IMR-90 (cell line): ENCODE data around the gene MAPK1. TPM values are rescaled to one million over a fixed set of nuclear protein-coding genes. Genes with fewer than 3 reads are reported as not detected.

Source experiments
- ATAC-seq: fragments of 200-7000 bp; cut with Tn5 transposase; 2 replicates; pipeline ENCODE4 v1.9.1; 2020; ENCODE audit warnings: low read depth, mild to moderate bottlenecking, moderate library complexity
- BruUV-seq: library from RNA; stranded (reverse); fragments of 400-500 nt; replicated peaks from 2 replicates; lab custom pipeline; 2021; lab: Mats Ljungman, UMichigan
- CTCF ChIA-PET: fragments of 300-600 bp; formaldehyde crosslinking; extraction: SDS; loops from one replicate; lab custom pipeline; 2021; ENCODE audit warnings: antibody characterized with exemption; lab: Yijun Ruan, JAX
- POLR2A ChIA-PET: fragments of 300-600 bp; sonication (Branson Sonifier 250); formaldehyde crosslinking; loops from one replicate; lab custom pipeline; 2022; ENCODE audit warnings: antibody characterized with exemption; ENCODE audit not compliant: unreplicated experiment; lab: Charles Lee
- DNase-seq: peaks from one replicate; pipeline ENCODE4 v3.0.0; 2013
- H2AFZ ChIP-seq: replicated peaks from 2 replicates; pipeline ENCODE3; 2013; ENCODE audit warnings: low read length, mild to moderate bottlenecking; ENCODE audit not compliant: poor library complexity
- H2AK5ac ChIP-seq: 2 replicates; pipeline ENCODE4 v1.6.1; 2013; ENCODE audit warnings: low read depth, low read length, inconsistent platforms
- H2AK9ac ChIP-seq: replicated peaks from 2 replicates; pipeline ENCODE3; 2013; ENCODE audit warnings: mild to moderate bottlenecking, low read depth, low read length, moderate library complexity; ENCODE audit not compliant: poor library complexity
- H2BK120ac ChIP-seq: 2 replicates; pipeline ENCODE4 v1.6.1; 2013; ENCODE audit warnings: low read depth, low read length, inconsistent platforms
- H2BK15ac ChIP-seq: 3 replicates; pipeline ENCODE4 v1.6.1; 2013; ENCODE audit warnings: low read depth, low read length, inconsistent platforms
- H2BK20ac ChIP-seq: 2 replicates; pipeline ENCODE4 v1.6.1; 2013; ENCODE audit warnings: low read depth, mild to moderate bottlenecking, inconsistent platforms, low read length, moderate library complexity
- H2BK5ac ChIP-seq: 2 replicates; pipeline ENCODE4 v1.6.1; 2013; ENCODE audit warnings: mild to moderate bottlenecking, low read depth, low read length, inconsistent platforms; ENCODE audit not compliant: poor library complexity, severe bottlenecking
- H3K14ac ChIP-seq: replicated peaks from 2 replicates; pipeline ENCODE4 v1.6.1; 2013; ENCODE audit warnings: low read depth, low read length, inconsistent platforms
- H3K18ac ChIP-seq: 2 replicates; pipeline ENCODE4 v1.6.1; 2013; ENCODE audit warnings: low read depth, low read length, control low read depth
- H3K23ac ChIP-seq: 2 replicates; pipeline ENCODE4 v1.6.1; 2013; ENCODE audit warnings: low read depth, low read length, inconsistent platforms
- H3K27ac ChIP-seq: 2 replicates; pipeline ENCODE4 v1.5.1; 2013; ENCODE audit warnings: mild to moderate bottlenecking, control low read depth, low read length; ENCODE audit not compliant: insufficient read depth
- H3K27me3 ChIP-seq: 2 replicates; pipeline ENCODE4 v1.6.1; 2013; ENCODE audit warnings: low read length; ENCODE audit not compliant: control insufficient read depth, insufficient read depth
- H3K36me3 ChIP-seq: 2 replicates; pipeline ENCODE4 v1.6.1; 2013; ENCODE audit warnings: low read length, mixed read lengths; ENCODE audit not compliant: control insufficient read depth, insufficient read depth
- H3K4ac ChIP-seq: 2 replicates; pipeline ENCODE4 v1.6.1; 2013; ENCODE audit warnings: low read depth, low read length, inconsistent platforms
- H3K4me1 ChIP-seq: 2 replicates; pipeline ENCODE4 v1.6.1; 2013; ENCODE audit warnings: low read length, mixed read lengths; ENCODE audit not compliant: control insufficient read depth, insufficient read depth
- H3K4me2 ChIP-seq: 2 replicates; pipeline ENCODE4 v1.6.1; 2013; ENCODE audit warnings: low read depth, mild to moderate bottlenecking, control low read depth, low read length, moderate library complexity
- H3K4me3 ChIP-seq: 2 replicates; pipeline ENCODE4 v1.5.1; 2013; ENCODE audit warnings: low read depth, mild to moderate bottlenecking, control low read depth, low read length, moderate library complexity; ENCODE audit not compliant: insufficient read depth
- H3K56ac ChIP-seq: 2 replicates; pipeline ENCODE4 v1.6.1; 2013; ENCODE audit warnings: low read length, inconsistent platforms; ENCODE audit not compliant: insufficient read depth; ENCODE audit errors: extremely low read depth
- H3K79me1 ChIP-seq, 2 experiments: 2 replicates each; pipeline ENCODE4 v1.6.1; 2013; ENCODE audit warnings: low read length in 2 of 2, inconsistent platforms in 1 of 2, low read depth in 1 of 2
- H3K9ac ChIP-seq: 2 replicates; pipeline ENCODE4 v1.6.1; 2013; ENCODE audit warnings: low read depth, low read length, control low read depth
- H3K9me1 ChIP-seq: 2 replicates; pipeline ENCODE4 v1.6.1; 2013; ENCODE audit warnings: low read length, inconsistent platforms; ENCODE audit not compliant: insufficient read depth
- H3K9me3 ChIP-seq: 2 replicates; pipeline ENCODE4 v1.6.1; 2013; ENCODE audit warnings: low read length; ENCODE audit not compliant: control insufficient read depth, insufficient read depth
- H4K20me1 ChIP-seq: 2 replicates; pipeline ENCODE4 v1.6.1; 2013; ENCODE audit warnings: low read length, inconsistent platforms; ENCODE audit not compliant: insufficient read depth
- H4K5ac ChIP-seq: 2 replicates; pipeline ENCODE4 v1.6.1; 2013; ENCODE audit warnings: mild to moderate bottlenecking, low read depth, low read length, control low read depth
- H4K8ac ChIP-seq, 2 experiments: 2 replicates each; pipeline ENCODE4 v1.6.1; 2013; ENCODE audit warnings: low read depth in 2 of 2, low read length in 2 of 2, control low read depth in 1 of 2, inconsistent platforms in 1 of 2
- H4K91ac ChIP-seq: 2 replicates; pipeline ENCODE4 v1.6.1; 2013; ENCODE audit warnings: low read depth, low read length, inconsistent platforms; ENCODE audit not compliant: insufficient read depth
- BHLHE40 ChIP-seq: fragments of 150-350 bp; IDR thresholded peaks from 2 replicates; pipeline ENCODE4 v1.6.1; 2016; ENCODE audit warnings: mild to moderate bottlenecking, low read depth, low read length
- CEBPB ChIP-seq: IDR thresholded peaks from 2 replicates; pipeline ENCODE4 v1.6.1; 2012; ENCODE audit warnings: low read depth, low read length, improper control_type of control experiment
- CHD1 ChIP-seq: IDR thresholded peaks from 2 replicates; pipeline ENCODE4 v1.6.1; 2012; ENCODE audit warnings: low read depth, low read length, improper control_type of control experiment
- CTCF ChIP-seq: conservative IDR thresholded peaks from 2 replicates; pipeline ENCODE4 v1.5.1; 2012; ENCODE audit warnings: mild to moderate bottlenecking, low read depth, low read length, improper control_type of control experiment
- ELK1 ChIP-seq: fragments of 150-350 bp; IDR thresholded peaks from 2 replicates; pipeline ENCODE4 v1.6.1; 2016; ENCODE audit warnings: low read depth, mild to moderate bottlenecking, low read length, moderate library complexity, borderline replicate concordance
- FOS ChIP-seq: fragments of 150-350 bp; IDR thresholded peaks from 2 replicates; pipeline ENCODE4 v1.6.1; 2016; ENCODE audit warnings: low read depth, low read length
- MAFK ChIP-seq: IDR thresholded peaks from 2 replicates; pipeline ENCODE4 v1.6.1; 2012; ENCODE audit warnings: low read depth, low read length, improper control_type of control experiment
- MAZ ChIP-seq: IDR thresholded peaks from 2 replicates; pipeline ENCODE4 v1.6.1; 2012; ENCODE audit warnings: low read depth, mild to moderate bottlenecking, low read length, improper control_type of control experiment, moderate library complexity, borderline replicate concordance
- MXI1 ChIP-seq: IDR thresholded peaks from 2 replicates; pipeline ENCODE4 v1.6.1; 2012; ENCODE audit warnings: low read depth, mild to moderate bottlenecking, low read length, moderate library complexity, borderline replicate concordance
- POLR2A ChIP-seq: IDR thresholded peaks from 2 replicates; pipeline ENCODE4 v1.6.1; 2012; ENCODE audit warnings: mild to moderate bottlenecking, low read depth, low read length
- RAD21 ChIP-seq: IDR thresholded peaks from 2 replicates; pipeline ENCODE4 v1.6.1; 2012; ENCODE audit warnings: low read length, improper control_type of control experiment
- RCOR1 ChIP-seq: IDR thresholded peaks from 2 replicates; pipeline ENCODE4 v1.6.1; 2012; ENCODE audit warnings: mild to moderate bottlenecking, low read length, improper control_type of control experiment; ENCODE audit not compliant: insufficient replicate concordance
- RFX5 ChIP-seq: IDR thresholded peaks from 2 replicates; pipeline ENCODE4 v1.8.0; 2012; ENCODE audit warnings: low read depth, mild to moderate bottlenecking, low read length, moderate library complexity
- SMC3 ChIP-seq: fragments of 150-350 bp; IDR thresholded peaks from 2 replicates; pipeline ENCODE4 v1.6.1; 2016; ENCODE audit warnings: low read depth, mild to moderate bottlenecking, antibody characterized with exemption, low read length, moderate library complexity
- USF2 ChIP-seq: fragments of 150-350 bp; IDR thresholded peaks from 2 replicates; pipeline ENCODE4 v1.6.1; 2017; ENCODE audit warnings: mild to moderate bottlenecking, antibody characterized with exemption, low read length, low read depth
- WGBS, 2 experiments: methylation state at CpG; one replicate each; pipeline versions ENCODE4 v1.1.5 to v1.1.7; 2013; ENCODE audit warnings: missing lambda C conversion rate in 2 of 2; ENCODE audit not compliant: insufficient read length in 1 of 2; ENCODE audit errors: extremely low coverage in 2 of 2; 5-methylcytosine and 5-hydroxymethylcytosine counted together
- dilution Hi-C: fragments of 300-500 bp; cut with HindIII; formaldehyde crosslinking; loops from one replicate; pipeline ENCODE4 v1.14.3; 2018; ENCODE audit warnings: low sequenced_read_pairs; ENCODE audit not compliant: unreplicated experiment
- in situ Hi-C: fragments of 300-500 bp; cut with MboI; formaldehyde crosslinking; loops from 3 replicates; pipeline ENCODE4 v1.14.3; 2019; ENCODE audit warnings: low sequenced_read_pairs, inconsistent platforms, mixed read lengths
- intact Hi-C: fragments of 100-400 bp; cut with micrococcal nuclease; formaldehyde crosslinking; loops from 2 replicates; pipeline ENCODE4 v1.10.0; 2022
- polyA plus RNA-seq, 3 experiments: library from polyadenylated mRNA; depleted of rRNA; stranded (reverse); fragments of >200 nt; gene quantifications; 2 replicates each; pipeline ENCODE4 v1.2.3, GENCODE V29; 2012; ENCODE audit warnings: low replicate concordance in 1 of 3
- total RNA-seq: library from RNA; depleted of rRNA; stranded (reverse); fragments of >200 nt; gene quantifications from 2 replicates; pipeline ENCODE4 v1.2.3, GENCODE V29; 2012

MAPK1 gene
- total and polyA plus RNA-seq, 2 of the 4 experiments (the other 2 are of a cell fraction), result 41.0 to 51.3 TPM

GRCh38 chr22:21861264-21861848 is 6.1 kb downstream of the MAPK1 start:
- POLR2A ChIA-PET, result interaction anchor here (0.6 kb wide), 1 partner anchor 71 kb away, joined by 7 read pairs; no protein-coding TSS in a partner anchor
- dilution Hi-C loops (no loop called here), in situ Hi-C loops (no loop called here), intact Hi-C loops (no loop called here)
- Histone ChIP-seq H3K14ac (peak overlapping the region; percentile 60; the same call in 1 of the 2 replicates), H3K4me2 (no peak overlapping the region), H3K9me3 (no peaks in the 10 kb centered on the region), H2AK5ac (no peak overlapping the region), H2BK15ac (no peak overlapping the region), H3K9me1 (peaks cover 32% of the 10 kb centered on the region), H3K36me3 (no peaks in the 10 kb centered on the region), H4K5ac (no peak overlapping the region), H2AK9ac (no peak overlapping the region), H3K27ac (no peak overlapping the region), H3K4me1 (peaks cover 13% of the 10 kb centered on the region), H4K20me1 (peaks cover 99% of the 10 kb centered on the region), H3K4me3 (no peak overlapping the region), H3K56ac (no peak overlapping the region), H3K9ac (no peak overlapping the region), H3K23ac (peak overlapping the region; percentile 6; the same call in 1 of the 2 replicates), H3K79me1 (peaks cover 0 to 75% of the 10 kb centered on the region in 2 experiments; a peak in 3 of 4 replicates), H2BK20ac (no peak overlapping the region), H2BK120ac (no peak overlapping the region), H2AFZ (no peak overlapping the region), H3K18ac (no peak overlapping the region), H4K8ac (no peak overlapping the region), H3K4ac (no peak overlapping the region), H3K27me3 (no peaks in the 10 kb centered on the region), H2BK5ac (no peak overlapping the region), H4K91ac (no peak overlapping the region)
- no TSS peak for BruUV-seq
- 100% methylated on average over 3 of the region's 3 CpGs; no CpG with 5 or more reads in 1 of the 2 experiments for WGBS, 2 experiments
- CTCF ChIA-PET, result interaction anchor here (1.5 kb wide), 1 partner anchor 77 kb away, joined by 4 read pairs; no protein-coding TSS in a partner anchor
- ATAC-seq (no peak), DNase-seq (no peak)
- TF ChIP-seq CTCF (no peak), ELK1 (no peak), MAFK (no peak), BHLHE40 (no peak), CEBPB (no peak), RCOR1 (no peak), MAZ (no peak), POLR2A (no peak), CHD1 (no peak), RAD21 (no peak), RFX5 (no peak), FOS (no peak), USF2 (no peak), MXI1 (no peak), SMC3 (no peak)
